GM23338 (cell line): ENCODE data around the gene TECR. TPM values are rescaled to one million over a fixed set of nuclear protein-coding genes. Genes with fewer than 3 reads are reported as not detected.
A peak's percentile ranks its signal among the peaks of the same experiment; 100 is the strongest.

ENCODE experiments used
- ATAC-seq: fragments of 200-7000 bp; cut with Tn5 transposase; 3 replicates; pipeline ENCODE4 v1.9.1; 2020
- DNase-seq: peaks from one replicate; pipeline ENCODE4 v3.0.0-alpha.2; 2015; ENCODE audit warnings: low spot score
- H2AFZ ChIP-seq: fragments of 200-600 bp; sonication (generic); 2 replicates; pipeline ENCODE4 v1.8.0; 2016; ENCODE audit warnings: antibody characterized with exemption, mild to moderate bottlenecking, moderate library complexity
- H3F3A ChIP-seq: fragments of 200-600 bp; sonication (generic); replicated peaks from 2 replicates; pipeline ENCODE4 v1.8.0; 2017; ENCODE audit warnings: antibody characterized with exemption, mixed run types, low read depth
- H3K27ac ChIP-seq: fragments of 200-600 bp; sonication (generic); 2 replicates; pipeline ENCODE4 v1.6.1; 2016; ENCODE audit warnings: low read depth
- H3K27me3 ChIP-seq: fragments of 200-600 bp; sonication (generic); 2 replicates; pipeline ENCODE4 v1.8.0; 2016; ENCODE audit warnings: mild to moderate bottlenecking, mixed run types, moderate library complexity; ENCODE audit not compliant: insufficient read depth
- H3K36me3 ChIP-seq: fragments of 200-600 bp; sonication (generic); 2 replicates; pipeline ENCODE4 v1.8.0; 2016; ENCODE audit warnings: mild to moderate bottlenecking; ENCODE audit not compliant: insufficient read depth
- H3K4me1 ChIP-seq: fragments of 200-600 bp; sonication (generic); 2 replicates; pipeline ENCODE4 v1.8.0; 2016; ENCODE audit warnings: mild to moderate bottlenecking, moderate library complexity; ENCODE audit not compliant: insufficient read depth
- H3K4me2 ChIP-seq: fragments of 200-600 bp; sonication (generic); 2 replicates; pipeline ENCODE4 v1.7.1; 2017; ENCODE audit warnings: mixed run types
- H3K4me3 ChIP-seq: fragments of 200-600 bp; sonication (generic); 2 replicates; pipeline ENCODE4 v1.6.1; 2016; ENCODE audit warnings: mixed run types
- H3K79me2 ChIP-seq: fragments of 200-600 bp; sonication (generic); replicated peaks from 2 replicates; pipeline ENCODE4 v1.8.0; 2017; ENCODE audit warnings: mild to moderate bottlenecking; ENCODE audit not compliant: insufficient read depth
- H3K9me2 ChIP-seq: fragments of 200-600 bp; sonication (generic); 2 replicates; pipeline ENCODE4 v1.8.0; 2017; ENCODE audit not compliant: insufficient read depth
- H4K20me1 ChIP-seq: fragments of 200-600 bp; sonication (generic); replicated peaks from 2 replicates; pipeline ENCODE4 v1.8.0; 2017; ENCODE audit warnings: mild to moderate bottlenecking; ENCODE audit not compliant: insufficient read depth
- H3K27ac Mint-ChIP-seq: 2 replicates; pipeline ENCODE4 v1.8.0; 2020; ENCODE audit warnings: inconsistent platforms, mild to moderate bottlenecking, moderate library complexity, mixed read lengths
- H3K27me3 Mint-ChIP-seq: 3 replicates; pipeline ENCODE4 v1.8.0; 2022; ENCODE audit warnings: low read depth, mild to moderate bottlenecking, moderate library complexity, mixed read lengths, inconsistent platforms; ENCODE audit not compliant: insufficient read depth, poor library complexity
- H3K36me3 Mint-ChIP-seq: 3 replicates; pipeline ENCODE4 v1.8.0; 2021; ENCODE audit warnings: low read depth, mild to moderate bottlenecking, inconsistent platforms, moderate library complexity, mixed read lengths
- H3K4me1 Mint-ChIP-seq: 3 replicates; pipeline ENCODE4 v1.8.0; 2020; ENCODE audit warnings: mild to moderate bottlenecking, inconsistent platforms, mixed read lengths
- H3K4me3 Mint-ChIP-seq: 3 replicates; pipeline ENCODE4 v1.8.0; 2021; ENCODE audit warnings: moderate library complexity, mild to moderate bottlenecking, inconsistent platforms, mixed read lengths
- H3K9me3 Mint-ChIP-seq: 3 replicates; pipeline ENCODE4 v1.8.0; 2020; ENCODE audit warnings: moderate library complexity, mild to moderate bottlenecking, inconsistent platforms, mixed read lengths
- CREB1 ChIP-seq: fragments of 250-450 bp; sonication (Bioruptor Pico); IDR thresholded peaks from 2 replicates; pipeline ENCODE4 v1.5.0; 2020; ENCODE audit warnings: low read depth, mild to moderate bottlenecking, moderate library complexity
- CTCF ChIP-seq, 2 experiments: fragments of 200-600 bp in 1 of 2; sonication (generic) in 1 of 2; conservative IDR thresholded peaks; 2 replicates each; pipeline versions ENCODE4 v1.5.1 to v1.6.1; 2016 to 2017; ENCODE audit warnings: antibody characterized with exemption in 2 of 2, low read depth in 2 of 2, mild to moderate bottlenecking in 2 of 2, moderate library complexity in 1 of 2
- ETS1 ChIP-seq: IDR thresholded peaks from 2 replicates; pipeline ENCODE4 v1.6.1; 2016; ENCODE audit warnings: antibody characterized with exemption
- EZH2 ChIP-seq: fragments of 200-600 bp; sonication (generic); IDR thresholded peaks from one replicate; pipeline ENCODE4 v1.8.0; 2017; ENCODE audit warnings: antibody characterized with exemption, mild to moderate bottlenecking, low read depth; ENCODE audit not compliant: unreplicated experiment
- EZH2phosphoT487 ChIP-seq: fragments of 200-600 bp; sonication (generic); IDR thresholded peaks from one replicate; pipeline ENCODE4 v1.8.1; 2018; ENCODE audit warnings: antibody characterized with exemption; ENCODE audit not compliant: unreplicated experiment
- JUNB ChIP-seq: IDR thresholded peaks from one replicate; pipeline ENCODE4 v1.6.1; 2016; ENCODE audit warnings: antibody characterized with exemption; ENCODE audit not compliant: unreplicated experiment
- POLR2AphosphoS5 ChIP-seq: IDR thresholded peaks from 2 replicates; pipeline ENCODE4 v1.6.1; 2016; ENCODE audit warnings: antibody characterized with exemption, low read depth
- REST ChIP-seq: IDR thresholded peaks from one replicate; pipeline ENCODE4 v1.6.1; 2018; ENCODE audit warnings: antibody characterized with exemption; ENCODE audit not compliant: unreplicated experiment
- STAT1 ChIP-seq: IDR thresholded peaks from one replicate; pipeline ENCODE4 v1.6.1; 2016; ENCODE audit warnings: antibody characterized with exemption; ENCODE audit not compliant: unreplicated experiment
- ZNF114 ChIP-seq: fragments of 250-450 bp; sonication (Bioruptor Pico); IDR thresholded peaks from 2 replicates; pipeline ENCODE4 v1.5.0; 2020; ENCODE audit warnings: mild to moderate bottlenecking, moderate library complexity
- ZNF331 ChIP-seq: fragments of 250-450 bp; sonication (Bioruptor Pico); IDR thresholded peaks from 2 replicates; pipeline ENCODE4 v1.5.0; 2020; ENCODE audit warnings: low read depth, mild to moderate bottlenecking, moderate library complexity
- ZNF462 ChIP-seq: fragments of 250-450 bp; sonication (Bioruptor Pico); IDR thresholded peaks from 2 replicates; pipeline ENCODE4 v1.5.0; 2020; ENCODE audit warnings: mild to moderate bottlenecking, moderate library complexity
- polyA plus RNA-seq: library from polyadenylated mRNA; unstranded; fragments of >200 nt; fragmentation: Nextera tagmentation; extraction: Ambion mirVana; gene quantifications from 2 replicates; pipeline ENCODE4 v1.2.1, GENCODE V29; 2016
- total RNA-seq: library from RNA; depleted of rRNA; stranded (reverse); fragments of >200 nt; shearing (Covaris generic); gene quantifications from 2 replicates; pipeline ENCODE4 v1.2.3, GENCODE V29; 2014

TECR gene
- total and polyA plus RNA-seq, 2 experiments from 2014 or later: 107 to 268 TPM

GRCh38 chr19:14516746-14517438, 12.5 kb upstream of the TECR start:
- Histone ChIP-seq H3K4me3 (peak overlapping the region; percentile 97), H3K36me3 (peaks cover 3% of the 10 kb centered on the region), H3K27ac (no peak overlapping the region), H3K4me2 (peak overlapping the region; percentile 99), H3K27me3 (no peaks in the 10 kb centered on the region), H2AFZ (no peak overlapping the region), H3K79me2 (peaks cover 31% of the 10 kb centered on the region), H3K4me1 (peaks cover 11% of the 10 kb centered on the region; the same call in 1 of the 2 replicates), H3K9me2 (no peaks in the 10 kb centered on the region), H4K20me1 (peaks cover 24% of the 10 kb centered on the region; the same call in 1 of the 2 replicates), H3F3A (peaks cover 34% of the 10 kb centered on the region)
- H3K4me1 Mint-ChIP-seq: peaks cover 26% of the 10 kb centered on the region
- ATAC-seq (no peak), DNase-seq (no peak)
- H3K4me3 Mint-ChIP-seq: peak overlapping the region; percentile 93
- H3K27ac Mint-ChIP-seq: peak overlapping the region; percentile 81
- H3K9me3 Mint-ChIP-seq: no peaks in the 10 kb centered on the region; the same call in 2 of the 3 replicates
- peaks cover 11% of the 10 kb centered on the region for H3K27me3 Mint-ChIP-seq
- TF ChIP-seq STAT1 (no peak), ZNF462 (CRISPR knock-in tag) (no peak), CTCF (conservative IDR thresholded peaks at IDR 0.05; ENCODE audit: low read depth in 2 of 2) (no peak), JUNB (no peak), ETS1 (no peak), CREB1 (CRISPR knock-in tag) (no peak), POLR2AphosphoS5 (no peak), EZH2 (no peak), ZNF331 (no peak), EZH2phosphoT487 (no peak), REST (no peak), ZNF114 (CRISPR knock-in tag) (no peak)
- peaks cover 34% of the 10 kb centered on the region for H3K36me3 Mint-ChIP-seq
